RWPE2 (cell line): Measurements from ENCODE around the gene RAB3GAP1.

ENCODE experiments used
- ATAC-seq: fragments of 200-7000 bp; cut with Tn5 transposase; 3 replicates; pipeline ENCODE4 v1.9.1; 2021; ENCODE audit warnings: low read depth
- DNase-seq: peaks from one replicate; pipeline ENCODE4 v3.0.0-alpha.2; 2020; ENCODE audit warnings: low spot score
- H3K27ac ChIP-seq: fragments of 450-650 bp; 2 replicates; pipeline ENCODE4 v1.5.1; 2017; ENCODE audit warnings: mild to moderate bottlenecking; ENCODE audit not compliant: poor library complexity, severe bottlenecking
- H3K27me3 ChIP-seq: fragments of 250-450 bp; sonication (Bioruptor Pico); 2 replicates; pipeline ENCODE4 v1.5.1; 2021; ENCODE audit warnings: mild to moderate bottlenecking, moderate library complexity; ENCODE audit not compliant: insufficient read depth, poor library complexity, severe bottlenecking
- H3K36me3 ChIP-seq: fragments of 250-450 bp; sonication (Bioruptor Pico); 2 replicates; pipeline ENCODE4 v1.5.1; 2020; ENCODE audit warnings: low read depth, mild to moderate bottlenecking, moderate library complexity
- H3K4me1 ChIP-seq: fragments of 250-450 bp; sonication (Bioruptor Pico); 2 replicates; pipeline ENCODE4 v1.5.1; 2021; ENCODE audit warnings: mild to moderate bottlenecking, moderate library complexity; ENCODE audit not compliant: insufficient read depth, poor library complexity, severe bottlenecking
- H3K4me3 ChIP-seq: fragments of 250-450 bp; sonication (Bioruptor Pico); 2 replicates; pipeline ENCODE4 v1.5.1; 2021; ENCODE audit warnings: mild to moderate bottlenecking, moderate library complexity; ENCODE audit not compliant: severe bottlenecking
- H3K9me3 ChIP-seq: fragments of 250-450 bp; sonication (Bioruptor Pico); 2 replicates; pipeline ENCODE4 v1.5.1; 2021; ENCODE audit warnings: mild to moderate bottlenecking, moderate library complexity; ENCODE audit not compliant: severe bottlenecking
- TF ChIP-seq, protein P1 (sequence below): fragments of 450-650 bp; IDR thresholded peaks from one replicate; pipeline ENCODE4 v1.5.1; 2017; ENCODE audit warnings: mild to moderate bottlenecking, moderate library complexity; ENCODE audit not compliant: poor library complexity, severe bottlenecking

RAB3GAP1 gene

DNA sequence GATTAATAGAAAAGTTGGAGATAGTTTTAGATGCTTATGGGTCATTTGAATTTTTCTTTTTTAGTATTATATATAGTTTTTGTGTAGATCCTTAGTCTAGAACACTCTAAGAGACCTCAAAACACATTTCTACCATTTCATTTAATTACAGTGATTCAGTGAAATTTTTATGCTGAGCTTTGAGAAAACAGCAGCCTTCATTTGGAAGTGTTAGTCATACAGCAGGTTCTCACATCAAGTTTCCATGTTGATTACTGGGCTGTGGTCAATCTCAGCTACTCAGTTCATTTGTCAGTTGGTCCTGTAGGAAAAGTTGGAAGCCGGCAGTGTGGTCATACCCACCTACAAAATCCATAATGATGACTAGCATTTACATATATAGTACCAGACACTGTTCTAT is 42.8 kb upstream of the RAB3GAP1 start:
- DNase-seq (no peak), ATAC-seq (no peak)
- H3K4me3 ChIP-seq, result no peak overlapping the region
- H3K36me3 ChIP-seq, result no peaks in the 10 kb centered on the region
- H3K27ac ChIP-seq, result no peak overlapping the region
- TF ChIP-seq, protein P1, sequence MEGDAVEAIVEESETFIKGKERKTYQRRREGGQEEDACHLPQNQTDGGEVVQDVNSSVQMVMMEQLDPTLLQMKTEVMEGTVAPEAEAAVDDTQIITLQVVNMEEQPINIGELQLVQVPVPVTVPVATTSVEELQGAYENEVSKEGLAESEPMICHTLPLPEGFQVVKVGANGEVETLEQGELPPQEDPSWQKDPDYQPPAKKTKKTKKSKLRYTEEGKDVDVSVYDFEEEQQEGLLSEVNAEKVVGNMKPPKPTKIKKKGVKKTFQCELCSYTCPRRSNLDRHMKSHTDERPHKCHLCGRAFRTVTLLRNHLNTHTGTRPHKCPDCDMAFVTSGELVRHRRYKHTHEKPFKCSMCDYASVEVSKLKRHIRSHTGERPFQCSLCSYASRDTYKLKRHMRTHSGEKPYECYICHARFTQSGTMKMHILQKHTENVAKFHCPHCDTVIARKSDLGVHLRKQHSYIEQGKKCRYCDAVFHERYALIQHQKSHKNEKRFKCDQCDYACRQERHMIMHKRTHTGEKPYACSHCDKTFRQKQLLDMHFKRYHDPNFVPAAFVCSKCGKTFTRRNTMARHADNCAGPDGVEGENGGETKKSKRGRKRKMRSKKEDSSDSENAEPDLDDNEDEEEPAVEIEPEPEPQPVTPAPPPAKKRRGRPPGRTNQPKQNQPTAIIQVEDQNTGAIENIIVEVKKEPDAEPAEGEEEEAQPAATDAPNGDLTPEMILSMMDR, result no peak
- H3K4me1 ChIP-seq, result no peaks in the 10 kb centered on the region
- no peaks in the 10 kb centered on the region for H3K9me3 ChIP-seq
- peaks cover 7% of the 10 kb centered on the region for H3K27me3 ChIP-seq

DNA sequence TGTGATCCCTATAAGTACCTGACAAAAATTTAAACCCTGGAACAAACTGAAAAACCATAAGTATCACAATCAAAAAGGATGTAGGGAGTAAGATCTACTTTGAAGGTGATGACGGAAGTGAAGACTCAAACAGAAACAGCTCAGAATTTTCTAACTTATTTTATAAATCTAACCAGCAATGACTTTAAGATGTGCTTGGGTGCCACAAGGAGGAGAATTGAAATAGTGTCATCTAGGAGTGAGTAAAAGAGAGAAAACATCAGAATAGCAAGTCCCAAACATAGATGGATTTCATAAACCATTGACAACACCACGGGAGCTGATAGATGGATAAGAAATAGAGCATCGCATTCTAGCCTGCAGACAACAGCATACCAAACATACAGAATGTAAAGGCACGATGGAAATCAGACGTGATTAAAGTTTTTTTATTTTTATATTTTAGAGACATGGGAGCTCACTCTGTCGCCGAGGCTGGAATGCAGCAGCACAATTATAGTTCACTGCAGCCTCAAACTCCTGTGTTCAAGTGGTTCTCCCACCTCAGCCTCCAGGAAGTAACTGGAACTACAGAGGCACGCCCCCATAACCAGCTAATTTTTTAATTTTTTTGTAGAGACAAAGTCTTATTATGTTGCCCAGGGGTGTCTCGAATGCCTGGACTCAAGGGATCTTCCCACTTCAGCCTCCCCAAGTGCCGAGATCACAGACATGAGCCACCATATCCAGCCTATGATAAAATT is 41.7 kb upstream of the RAB3GAP1 start:
- H3K27me3 ChIP-seq, result no peaks in the 10 kb centered on the region
- H3K4me3 ChIP-seq, result no peak overlapping the region
- H3K36me3 ChIP-seq, result no peaks in the 10 kb centered on the region
- no peak for DNase-seq
- H3K9me3 ChIP-seq, result no peaks in the 10 kb centered on the region
- no peaks in the 10 kb centered on the region for H3K4me1 ChIP-seq
- TF ChIP-seq, protein P1, result no peak
- no peak for ATAC-seq
- H3K27ac ChIP-seq, result no peak overlapping the region

DNA sequence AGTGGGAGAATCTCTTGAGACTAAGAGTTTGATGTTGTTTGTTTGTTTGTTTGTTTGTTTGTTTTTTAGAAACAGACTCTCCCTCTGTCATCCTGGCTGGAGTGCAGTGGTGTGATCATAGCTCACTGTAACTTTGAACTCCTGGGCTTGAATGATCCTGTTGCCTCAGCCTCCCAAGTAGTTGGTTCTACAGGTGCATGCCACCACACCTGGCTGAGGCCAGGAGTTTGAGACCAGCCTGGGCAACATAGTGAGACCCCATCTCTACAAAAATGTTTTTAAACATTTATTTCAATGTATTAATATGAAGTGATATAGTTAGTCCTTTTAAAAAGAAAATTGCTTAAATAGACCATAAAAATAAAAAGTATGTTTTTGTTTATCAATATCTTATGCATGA is 40.5 kb upstream of the RAB3GAP1 start:
- H3K27me3 ChIP-seq, result no peaks in the 10 kb centered on the region
- H3K27ac ChIP-seq, result no peak overlapping the region
- ATAC-seq (no peak), DNase-seq (no peak)
- H3K9me3 ChIP-seq, result no peaks in the 10 kb centered on the region
- H3K4me1 ChIP-seq, result no peaks in the 10 kb centered on the region
- no peak overlapping the region for H3K4me3 ChIP-seq
- TF ChIP-seq, protein P1, result no peak
- no peaks in the 10 kb centered on the region for H3K36me3 ChIP-seq

DNA sequence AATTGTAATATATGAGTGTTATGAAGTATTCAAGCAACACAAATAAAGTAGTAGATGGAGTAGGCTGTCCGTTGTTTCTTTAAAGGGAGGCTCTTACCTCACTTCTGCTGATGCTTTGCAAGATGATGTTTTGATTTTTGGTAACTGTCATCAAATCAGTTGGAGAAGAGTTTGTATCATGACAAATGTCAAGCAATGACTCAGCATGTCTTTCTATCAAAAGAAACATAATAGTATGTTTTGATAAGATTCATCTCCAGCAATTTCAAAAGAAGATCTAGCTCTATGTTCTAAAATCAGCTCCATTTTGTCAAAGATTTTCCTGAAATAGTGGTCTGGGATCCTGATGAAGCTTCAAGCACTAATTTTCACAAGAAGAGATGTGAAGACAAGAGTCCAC is 30.5 kb upstream of the RAB3GAP1 start:
- no peak for ATAC-seq
- Histone ChIP-seq H3K4me3 (no peak overlapping the region), H3K9me3 (no peaks in the 10 kb centered on the region), H3K27ac (no peak overlapping the region), H3K36me3 (no peaks in the 10 kb centered on the region), H3K4me1 (no peaks in the 10 kb centered on the region), H3K27me3 (no peaks in the 10 kb centered on the region)
- TF ChIP-seq, protein P1, result no peak
- no peak for DNase-seq
